Esophagus squamous epithelium (tissue), 4 donors: ENCODE measurements around the gene TRAP1.

ENCODE experiments used
- CTCF ChIP-seq, 6 experiments: fragments of 450-650 bp in 4 of 6; fragments of 200-600 bp in 2 of 6; sonication (generic) in 2 of 6; IDR thresholded peaks; one replicate each; pipeline ENCODE4 v1.5.1; 2016 to 2019; ENCODE audit warnings: antibody characterized with exemption in 6 of 6, mild to moderate bottlenecking in 4 of 6, moderate library complexity in 4 of 6
- POLR2A ChIP-seq, 4 donors: fragments of 450-650 bp; IDR thresholded peaks; one replicate each; pipeline ENCODE4 v1.6.1; 2017; ENCODE audit warnings: antibody characterized with exemption in 4 of 4, mild to moderate bottlenecking in 4 of 4, moderate library complexity in 3 of 4

GRCh38 chr16:3668626-3669025, 48.7 kb downstream of the TRAP1 start:
- TF ChIP-seq CTCF (IDR thresholded peaks at IDR 0.05) (no peak), POLR2A (IDR thresholded peaks at IDR 0.05) (no peak)
